IMR-90 (cell line): ENCODE data around the gene ZNF362. TPM values are rescaled to one million over a fixed set of nuclear protein-coding genes. Genes with fewer than 3 reads are reported as not detected.

Experiments used
- ATAC-seq: fragments of 200-7000 bp; cut with Tn5 transposase; 2 replicates; pipeline ENCODE4 v1.9.1; 2020; ENCODE audit warnings: low read depth, mild to moderate bottlenecking, moderate library complexity
- BruUV-seq: library from RNA; stranded (reverse); fragments of 400-500 nt; replicated peaks from 2 replicates; lab custom pipeline; 2021; lab: Mats Ljungman, UMichigan
- CTCF ChIA-PET: fragments of 300-600 bp; formaldehyde crosslinking; extraction: SDS; loops from one replicate; lab custom pipeline; 2021; ENCODE audit warnings: antibody characterized with exemption; lab: Yijun Ruan, JAX
- POLR2A ChIA-PET: fragments of 300-600 bp; sonication (Branson Sonifier 250); formaldehyde crosslinking; loops from one replicate; lab custom pipeline; 2022; ENCODE audit warnings: antibody characterized with exemption; ENCODE audit not compliant: unreplicated experiment; lab: Charles Lee
- DNase-seq: peaks from one replicate; pipeline ENCODE4 v3.0.0; 2013
- H2AFZ ChIP-seq: replicated peaks from 2 replicates; pipeline ENCODE3; 2013; ENCODE audit warnings: low read length, mild to moderate bottlenecking; ENCODE audit not compliant: poor library complexity
- H2AK5ac ChIP-seq: 2 replicates; pipeline ENCODE4 v1.6.1; 2013; ENCODE audit warnings: low read depth, low read length, inconsistent platforms
- H2AK9ac ChIP-seq: replicated peaks from 2 replicates; pipeline ENCODE3; 2013; ENCODE audit warnings: mild to moderate bottlenecking, low read depth, low read length, moderate library complexity; ENCODE audit not compliant: poor library complexity
- H2BK120ac ChIP-seq: 2 replicates; pipeline ENCODE4 v1.6.1; 2013; ENCODE audit warnings: low read depth, low read length, inconsistent platforms
- H2BK15ac ChIP-seq: 3 replicates; pipeline ENCODE4 v1.6.1; 2013; ENCODE audit warnings: low read depth, low read length, inconsistent platforms
- H2BK20ac ChIP-seq: 2 replicates; pipeline ENCODE4 v1.6.1; 2013; ENCODE audit warnings: low read depth, mild to moderate bottlenecking, inconsistent platforms, low read length, moderate library complexity
- H2BK5ac ChIP-seq: 2 replicates; pipeline ENCODE4 v1.6.1; 2013; ENCODE audit warnings: mild to moderate bottlenecking, low read depth, low read length, inconsistent platforms; ENCODE audit not compliant: poor library complexity, severe bottlenecking
- H3K14ac ChIP-seq: replicated peaks from 2 replicates; pipeline ENCODE4 v1.6.1; 2013; ENCODE audit warnings: low read depth, low read length, inconsistent platforms
- H3K18ac ChIP-seq: 2 replicates; pipeline ENCODE4 v1.6.1; 2013; ENCODE audit warnings: low read depth, low read length, control low read depth
- H3K23ac ChIP-seq: 2 replicates; pipeline ENCODE4 v1.6.1; 2013; ENCODE audit warnings: low read depth, low read length, inconsistent platforms
- H3K27ac ChIP-seq: 2 replicates; pipeline ENCODE4 v1.5.1; 2013; ENCODE audit warnings: mild to moderate bottlenecking, control low read depth, low read length; ENCODE audit not compliant: insufficient read depth
- H3K27me3 ChIP-seq: 2 replicates; pipeline ENCODE4 v1.6.1; 2013; ENCODE audit warnings: low read length; ENCODE audit not compliant: control insufficient read depth, insufficient read depth
- H3K36me3 ChIP-seq: 2 replicates; pipeline ENCODE4 v1.6.1; 2013; ENCODE audit warnings: low read length, mixed read lengths; ENCODE audit not compliant: control insufficient read depth, insufficient read depth
- H3K4ac ChIP-seq: 2 replicates; pipeline ENCODE4 v1.6.1; 2013; ENCODE audit warnings: low read depth, low read length, inconsistent platforms
- H3K4me1 ChIP-seq: 2 replicates; pipeline ENCODE4 v1.6.1; 2013; ENCODE audit warnings: low read length, mixed read lengths; ENCODE audit not compliant: control insufficient read depth, insufficient read depth
- H3K4me2 ChIP-seq: 2 replicates; pipeline ENCODE4 v1.6.1; 2013; ENCODE audit warnings: low read depth, mild to moderate bottlenecking, control low read depth, low read length, moderate library complexity
- H3K4me3 ChIP-seq: 2 replicates; pipeline ENCODE4 v1.5.1; 2013; ENCODE audit warnings: low read depth, mild to moderate bottlenecking, control low read depth, low read length, moderate library complexity; ENCODE audit not compliant: insufficient read depth
- H3K56ac ChIP-seq: 2 replicates; pipeline ENCODE4 v1.6.1; 2013; ENCODE audit warnings: low read length, inconsistent platforms; ENCODE audit not compliant: insufficient read depth; ENCODE audit errors: extremely low read depth
- H3K79me1 ChIP-seq, 2 experiments: 2 replicates each; pipeline ENCODE4 v1.6.1; 2013; ENCODE audit warnings: low read length in 2 of 2, inconsistent platforms in 1 of 2, low read depth in 1 of 2
- H3K9ac ChIP-seq: 2 replicates; pipeline ENCODE4 v1.6.1; 2013; ENCODE audit warnings: low read depth, low read length, control low read depth
- H3K9me1 ChIP-seq: 2 replicates; pipeline ENCODE4 v1.6.1; 2013; ENCODE audit warnings: low read length, inconsistent platforms; ENCODE audit not compliant: insufficient read depth
- H3K9me3 ChIP-seq: 2 replicates; pipeline ENCODE4 v1.6.1; 2013; ENCODE audit warnings: low read length; ENCODE audit not compliant: control insufficient read depth, insufficient read depth
- H4K20me1 ChIP-seq: 2 replicates; pipeline ENCODE4 v1.6.1; 2013; ENCODE audit warnings: low read length, inconsistent platforms; ENCODE audit not compliant: insufficient read depth
- H4K5ac ChIP-seq: 2 replicates; pipeline ENCODE4 v1.6.1; 2013; ENCODE audit warnings: mild to moderate bottlenecking, low read depth, low read length, control low read depth
- H4K8ac ChIP-seq, 2 experiments: 2 replicates each; pipeline ENCODE4 v1.6.1; 2013; ENCODE audit warnings: low read depth in 2 of 2, low read length in 2 of 2, control low read depth in 1 of 2, inconsistent platforms in 1 of 2
- H4K91ac ChIP-seq: 2 replicates; pipeline ENCODE4 v1.6.1; 2013; ENCODE audit warnings: low read depth, low read length, inconsistent platforms; ENCODE audit not compliant: insufficient read depth
- CEBPB ChIP-seq: IDR thresholded peaks from 2 replicates; pipeline ENCODE4 v1.6.1; 2012; ENCODE audit warnings: low read depth, low read length, improper control_type of control experiment
- CHD1 ChIP-seq: IDR thresholded peaks from 2 replicates; pipeline ENCODE4 v1.6.1; 2012; ENCODE audit warnings: low read depth, low read length, improper control_type of control experiment
- ELK1 ChIP-seq: fragments of 150-350 bp; IDR thresholded peaks from 2 replicates; pipeline ENCODE4 v1.6.1; 2016; ENCODE audit warnings: low read depth, mild to moderate bottlenecking, low read length, moderate library complexity, borderline replicate concordance
- FOS ChIP-seq: fragments of 150-350 bp; IDR thresholded peaks from 2 replicates; pipeline ENCODE4 v1.6.1; 2016; ENCODE audit warnings: low read depth, low read length
- MAZ ChIP-seq: IDR thresholded peaks from 2 replicates; pipeline ENCODE4 v1.6.1; 2012; ENCODE audit warnings: low read depth, mild to moderate bottlenecking, low read length, improper control_type of control experiment, moderate library complexity, borderline replicate concordance
- MXI1 ChIP-seq: IDR thresholded peaks from 2 replicates; pipeline ENCODE4 v1.6.1; 2012; ENCODE audit warnings: low read depth, mild to moderate bottlenecking, low read length, moderate library complexity, borderline replicate concordance
- NFE2L2 ChIP-seq: fragments of 150-350 bp; IDR thresholded peaks from 2 replicates; pipeline ENCODE4 v1.6.1; 2016; ENCODE audit warnings: low read depth, mild to moderate bottlenecking, low read length
- POLR2A ChIP-seq: IDR thresholded peaks from 2 replicates; pipeline ENCODE4 v1.6.1; 2012; ENCODE audit warnings: mild to moderate bottlenecking, low read depth, low read length
- RAD21 ChIP-seq: IDR thresholded peaks from 2 replicates; pipeline ENCODE4 v1.6.1; 2012; ENCODE audit warnings: low read length, improper control_type of control experiment
- RFX5 ChIP-seq: IDR thresholded peaks from 2 replicates; pipeline ENCODE4 v1.8.0; 2012; ENCODE audit warnings: low read depth, mild to moderate bottlenecking, low read length, moderate library complexity
- SMC3 ChIP-seq: fragments of 150-350 bp; IDR thresholded peaks from 2 replicates; pipeline ENCODE4 v1.6.1; 2016; ENCODE audit warnings: low read depth, mild to moderate bottlenecking, antibody characterized with exemption, low read length, moderate library complexity
- WGBS, 2 experiments: methylation state at CpG; one replicate each; pipeline versions ENCODE4 v1.1.5 to v1.1.7; 2013; ENCODE audit warnings: missing lambda C conversion rate in 2 of 2; ENCODE audit not compliant: insufficient read length in 1 of 2; ENCODE audit errors: extremely low coverage in 2 of 2; 5-methylcytosine and 5-hydroxymethylcytosine counted together
- dilution Hi-C: fragments of 300-500 bp; cut with HindIII; formaldehyde crosslinking; loops from one replicate; pipeline ENCODE4 v1.14.3; 2018; ENCODE audit warnings: low sequenced_read_pairs; ENCODE audit not compliant: unreplicated experiment
- in situ Hi-C: fragments of 300-500 bp; cut with MboI; formaldehyde crosslinking; loops from 3 replicates; pipeline ENCODE4 v1.14.3; 2019; ENCODE audit warnings: low sequenced_read_pairs, inconsistent platforms, mixed read lengths
- intact Hi-C: fragments of 100-400 bp; cut with micrococcal nuclease; formaldehyde crosslinking; loops from 2 replicates; pipeline ENCODE4 v1.10.0; 2022
- polyA plus RNA-seq, 3 experiments: library from polyadenylated mRNA; depleted of rRNA; stranded (reverse); fragments of >200 nt; gene quantifications; 2 replicates each; pipeline ENCODE4 v1.2.3, GENCODE V29; 2012; ENCODE audit warnings: low replicate concordance in 1 of 3
- total RNA-seq: library from RNA; depleted of rRNA; stranded (reverse); fragments of >200 nt; gene quantifications from 2 replicates; pipeline ENCODE4 v1.2.3, GENCODE V29; 2012

ZNF362 gene
- total and polyA plus RNA-seq, 2 of the 4 experiments (the other 2 are of a cell fraction): 5.7 to 12.9 TPM

DNA sequence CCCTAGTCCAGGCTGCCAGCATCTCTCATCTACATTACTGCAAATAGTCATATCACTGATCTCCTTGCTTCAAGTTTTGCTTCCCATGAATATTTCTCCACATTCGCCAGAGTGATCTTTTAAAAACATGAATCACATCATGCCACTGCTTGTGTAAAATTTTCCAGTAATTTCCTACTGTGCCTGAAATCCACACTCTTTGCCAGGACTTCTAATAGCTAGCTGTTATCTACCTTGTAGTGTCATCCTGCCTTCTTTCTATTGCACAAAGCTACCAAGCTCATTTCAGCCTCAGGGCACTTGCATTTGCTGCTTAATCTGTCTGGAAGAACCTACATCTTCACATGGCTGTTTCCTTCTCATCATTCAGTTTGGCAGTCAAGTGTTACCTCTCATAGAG lies 33.9 kb upstream of the ZNF362 start:
- Histone ChIP-seq H3K4me2 (no peak overlapping the region), H3K18ac (no peak overlapping the region), H3K56ac (no peak overlapping the region), H4K20me1 (no peaks in the 10 kb centered on the region), H2AK9ac (no peak overlapping the region), H3K9me3 (no peaks in the 10 kb centered on the region), H3K27me3 (peaks cover under 1% of the 10 kb centered on the region), H2BK15ac (no peak overlapping the region), H4K5ac (no peak overlapping the region), H3K4me3 (no peak overlapping the region), H3K79me1 (no peaks in the 10 kb centered on the region), H4K91ac (no peak overlapping the region), H3K27ac (no peak overlapping the region), H3K9ac (no peak overlapping the region), H3K36me3 (no peaks in the 10 kb centered on the region), H2AFZ (no peak overlapping the region), H3K9me1 (0 out of 2 replicates have a peak, but pooled peaks cover 7% of the 10 kb centered on the region), H3K14ac (no peak overlapping the region), H3K4me1 (peaks cover 10% of the 10 kb centered on the region), H3K4ac (no peak overlapping the region), H2AK5ac (no peak overlapping the region), H2BK20ac (no peak overlapping the region), H2BK120ac (no peak overlapping the region), H4K8ac (no peak overlapping the region), H2BK5ac (no peak overlapping the region), H3K23ac (no peak overlapping the region)
- WGBS, 2 experiments: 80% methylated on average over 1 of the region's 1 CpG; no CpG with 5 or more reads in 1 of the 2 experiments
- ChIA-PET CTCF (no interaction called here), POLR2A (interaction anchor here (0.5 kb wide), 1 partner anchor 68 kb away, joined by 3 read pairs; no protein-coding TSS in a partner anchor)
- in situ Hi-C loops (loop anchor here (25.0 kb wide), 1 partner anchor 390 kb away; no protein-coding TSS in a partner anchor), dilution Hi-C loops (no loop called here), intact Hi-C loops (no loop called here)
- ATAC-seq: no peak
- BruUV-seq: no TSS peak
- TF ChIP-seq FOS (no peak), RAD21 (no peak), SMC3 (no peak), ELK1 (no peak), MAZ (no peak), CEBPB (no peak), NFE2L2 (no peak), RFX5 (no peak), POLR2A (no peak), MXI1 (no peak), CHD1 (no peak)
- no peak for DNase-seq
